Parietal lobe (tissue), 1 donor: ENCODE measurements around the gene MOXD1. TPM values are rescaled to one million over a fixed set of nuclear protein-coding genes. Genes with fewer than 3 reads are reported as not detected.

Experiments used
- total RNA-seq: library from RNA; depleted of rRNA; stranded (reverse); fragments of >200 nt; gene quantifications from one replicate; pipeline ENCODE4 v1.2.3, GENCODE V29; 2014

The MOXD1 gene
- 26.9 TPM for total RNA-seq

GRCh38 chr6:132400883-132401617, at the start of gene MOXD1:
TSS of gene MOXD1 (minus strand) at chr6:132401475. CDS start at chr6:132401426, 49 bp downstream.

Other genes starting within 250 kb of the MOXD1 start
- 78.3 TPM for gene STX7, start 111.6 kb upstream of the MOXD1 start, total RNA-seq
- not detected for gene TAAR9, start 136.8 kb upstream of the MOXD1 start, total RNA-seq
- gene TAAR8, start 151.2 kb upstream of the MOXD1 start, total RNA-seq, result not detected
- gene TAAR6, start 168.8 kb upstream of the MOXD1 start, total RNA-seq, result not detected
- not detected for gene TAAR5, start 188.3 kb upstream of the MOXD1 start, total RNA-seq
- not detected for gene TAAR2, start 222.8 kb upstream of the MOXD1 start, total RNA-seq